ENCODE measurements around the gene EVPLL.
"Not testable (repeated sequence)": the region's sequence is repeated elsewhere in the genome, so short reads cannot be mapped to it uniquely, and the experiment has no call there.

The EVPLL gene

GRCh38 chr17:18371455-18371854 is 6.1 kb upstream of the EVPLL start:
- TF ChIP-seq, protein P1, sequence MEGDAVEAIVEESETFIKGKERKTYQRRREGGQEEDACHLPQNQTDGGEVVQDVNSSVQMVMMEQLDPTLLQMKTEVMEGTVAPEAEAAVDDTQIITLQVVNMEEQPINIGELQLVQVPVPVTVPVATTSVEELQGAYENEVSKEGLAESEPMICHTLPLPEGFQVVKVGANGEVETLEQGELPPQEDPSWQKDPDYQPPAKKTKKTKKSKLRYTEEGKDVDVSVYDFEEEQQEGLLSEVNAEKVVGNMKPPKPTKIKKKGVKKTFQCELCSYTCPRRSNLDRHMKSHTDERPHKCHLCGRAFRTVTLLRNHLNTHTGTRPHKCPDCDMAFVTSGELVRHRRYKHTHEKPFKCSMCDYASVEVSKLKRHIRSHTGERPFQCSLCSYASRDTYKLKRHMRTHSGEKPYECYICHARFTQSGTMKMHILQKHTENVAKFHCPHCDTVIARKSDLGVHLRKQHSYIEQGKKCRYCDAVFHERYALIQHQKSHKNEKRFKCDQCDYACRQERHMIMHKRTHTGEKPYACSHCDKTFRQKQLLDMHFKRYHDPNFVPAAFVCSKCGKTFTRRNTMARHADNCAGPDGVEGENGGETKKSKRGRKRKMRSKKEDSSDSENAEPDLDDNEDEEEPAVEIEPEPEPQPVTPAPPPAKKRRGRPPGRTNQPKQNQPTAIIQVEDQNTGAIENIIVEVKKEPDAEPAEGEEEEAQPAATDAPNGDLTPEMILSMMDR (IDR thresholded peaks at IDR 0.05; ENCODE audit: low read depth, low read length, missing control alignments), result no peak
- H3K27me3 ChIP-seq (replicated peaks), result no peaks in the 10 kb centered on the region
- H3K36me3 ChIP-seq (replicated peaks), result no peaks in the 10 kb centered on the region
- in situ Hi-C loops (cut with HindIII; ENCODE audit: low pct_ligation_motif_present, low sequenced_read_pairs), result no loop called here
- H3K4me3 ChIP-seq (ENCODE audit: low read depth, low read length), result no peak overlapping the region
- no peak overlapping the region for H3K27ac ChIP-seq
- no peak for DNase-seq

- H3K4me3 ChIP-seq (ENCODE audit: low read depth, low read length); in situ Hi-C loops (cut with HindIII; ENCODE audit: low pct_ligation_motif_present, low sequenced_read_pairs); H3K36me3 ChIP-seq (replicated peaks); H3K27ac ChIP-seq; DNase-seq; H3K27me3 ChIP-seq (replicated peaks): not testable (repeated sequence)
Observed at GRCh38 chr17:18373181-18373580, 4.4 kb upstream of the EVPLL start.

DNA sequence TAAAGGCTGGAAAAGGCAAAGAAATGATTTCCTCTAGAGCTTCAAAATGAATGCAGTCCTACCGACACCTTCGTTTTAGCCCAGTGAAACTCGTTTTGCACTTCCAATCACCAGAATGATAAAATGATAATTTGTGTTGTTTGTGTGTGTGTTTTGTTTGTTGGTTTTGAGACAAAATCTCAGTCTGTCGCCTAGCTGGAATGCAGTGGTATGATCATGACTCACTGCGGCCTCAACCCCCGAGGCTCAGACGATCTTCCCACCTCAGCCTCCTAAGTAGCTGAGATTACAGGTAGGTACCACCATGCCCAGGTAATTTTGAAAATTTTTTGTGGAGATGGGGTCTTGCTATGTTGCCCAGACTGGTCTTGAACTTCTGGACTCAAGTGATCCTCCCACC is 3.4 kb upstream of the EVPLL start:
- in situ Hi-C loops (cut with HindIII; ENCODE audit: low pct_ligation_motif_present, low sequenced_read_pairs), result no loop called here
- Histone ChIP-seq H3K36me3 (replicated peaks) (no peaks in the 10 kb centered on the region), H3K27me3 (replicated peaks) (no peaks in the 10 kb centered on the region), H3K4me3 (ENCODE audit: low read depth, low read length) (no peak overlapping the region), H3K27ac (no peak overlapping the region)
- no peak for DNase-seq
- TF ChIP-seq, protein P1 (IDR thresholded peaks at IDR 0.05; ENCODE audit: low read depth, low read length, missing control alignments), result no peak

- DNase-seq, result no peak
- H3K27ac ChIP-seq, result no peak overlapping the region
- H3K27me3 ChIP-seq (replicated peaks), result peaks cover 2% of the 10 kb centered on the region
- H3K4me3 ChIP-seq (ENCODE audit: low read depth, low read length), result no peak overlapping the region
- in situ Hi-C loops (cut with HindIII; ENCODE audit: low pct_ligation_motif_present, low sequenced_read_pairs), result no loop called here
- TF ChIP-seq, protein P1 (IDR thresholded peaks at IDR 0.05; ENCODE audit: low read depth, low read length, missing control alignments), result no peak
- no peaks in the 10 kb centered on the region for H3K36me3 ChIP-seq (replicated peaks)
Observed at GRCh38 chr17:18378205-18378505, 577 bp downstream of the EVPLL start.

DNA sequence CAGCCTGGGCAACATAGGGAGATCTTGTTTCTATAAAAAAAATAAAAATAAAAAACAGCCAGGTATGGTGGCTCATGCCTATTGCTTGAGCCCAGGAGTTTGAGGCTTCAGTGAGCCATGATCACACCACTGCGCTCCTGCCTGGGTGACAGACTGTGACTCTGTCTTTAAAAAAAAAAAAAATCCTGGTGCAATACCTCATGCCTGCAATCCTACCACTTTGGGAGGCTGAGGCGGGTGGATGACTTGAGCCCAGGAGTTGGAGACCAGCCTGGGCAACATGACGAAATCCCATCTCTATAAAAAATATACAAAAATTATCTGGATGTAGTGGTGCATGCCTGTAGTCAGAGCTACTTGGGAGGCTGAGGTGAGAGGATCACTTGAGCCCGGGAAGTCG is 1.0 kb downstream of the EVPLL start:
- H3K36me3 ChIP-seq (replicated peaks); H3K27me3 ChIP-seq (replicated peaks); H3K27ac ChIP-seq; DNase-seq; in situ Hi-C loops (cut with HindIII; ENCODE audit: low pct_ligation_motif_present, low sequenced_read_pairs); H3K4me3 ChIP-seq (ENCODE audit: low read depth, low read length): not testable (repeated sequence)

DNA sequence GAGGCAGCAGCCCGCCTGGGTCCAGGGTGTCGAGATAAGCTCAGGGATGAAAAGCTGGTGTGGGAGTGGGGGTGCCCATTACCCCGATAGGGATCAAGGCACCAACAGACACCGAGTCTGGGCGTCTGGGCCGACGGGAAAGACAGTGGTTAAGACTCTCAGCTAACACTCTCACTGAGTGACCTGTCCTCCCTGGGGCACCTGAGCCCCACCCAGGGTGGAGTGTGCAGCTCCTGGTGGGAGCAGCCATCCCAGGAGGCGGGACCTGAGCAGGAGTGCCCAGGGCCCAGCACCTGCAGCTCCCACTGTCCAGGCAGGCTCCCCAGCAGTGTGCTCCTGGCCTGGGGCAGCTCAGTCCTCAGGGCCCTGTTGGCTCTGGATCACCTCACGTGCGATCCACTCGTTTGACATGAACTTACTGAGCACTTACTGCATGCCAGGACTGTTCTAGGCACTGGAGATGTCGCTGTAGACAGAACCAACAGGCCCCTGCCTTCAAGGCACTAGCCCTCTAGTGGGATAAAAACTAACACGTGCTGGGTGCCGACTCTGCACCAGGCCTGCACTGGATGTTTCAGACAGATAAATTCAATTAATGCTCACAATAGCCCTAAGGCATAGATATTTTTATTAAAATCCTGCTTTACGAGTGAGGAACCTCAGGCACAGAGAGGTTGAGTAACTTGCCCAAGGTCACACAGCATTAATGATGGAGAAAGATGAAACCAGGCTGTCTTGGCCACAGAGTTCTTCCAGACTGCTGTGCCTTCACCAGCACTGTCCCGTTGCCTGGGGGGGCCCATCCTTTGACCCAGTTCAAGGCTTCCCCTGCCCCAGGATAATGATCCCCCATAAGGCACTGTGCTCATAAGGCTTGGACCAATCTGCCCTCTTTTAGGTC is 1.9 kb downstream of the EVPLL start:
- TF ChIP-seq, protein P1 (IDR thresholded peaks at IDR 0.05; ENCODE audit: low read depth, low read length, missing control alignments), result no peak
- DNase-seq, result no peak
- Histone ChIP-seq H3K36me3 (replicated peaks) (no peaks in the 10 kb centered on the region), H3K27me3 (replicated peaks) (peaks cover 4% of the 10 kb centered on the region), H3K4me3 (ENCODE audit: low read depth, low read length) (no peak overlapping the region), H3K27ac (no peak overlapping the region)
- in situ Hi-C loops (cut with HindIII; ENCODE audit: low pct_ligation_motif_present, low sequenced_read_pairs), result no loop called here
